Activated T-cell treated with anti-CD3 and anti-CD28 coated beads for 48 hours (primary cell): Measurements from ENCODE around the gene POSTN.

ENCODE experiments used
- DNase-seq: peaks from one replicate; pipeline ENCODE4 v3.0.0-alpha.2; 2020; ENCODE audit warnings: low read depth

POSTN gene

DNA sequence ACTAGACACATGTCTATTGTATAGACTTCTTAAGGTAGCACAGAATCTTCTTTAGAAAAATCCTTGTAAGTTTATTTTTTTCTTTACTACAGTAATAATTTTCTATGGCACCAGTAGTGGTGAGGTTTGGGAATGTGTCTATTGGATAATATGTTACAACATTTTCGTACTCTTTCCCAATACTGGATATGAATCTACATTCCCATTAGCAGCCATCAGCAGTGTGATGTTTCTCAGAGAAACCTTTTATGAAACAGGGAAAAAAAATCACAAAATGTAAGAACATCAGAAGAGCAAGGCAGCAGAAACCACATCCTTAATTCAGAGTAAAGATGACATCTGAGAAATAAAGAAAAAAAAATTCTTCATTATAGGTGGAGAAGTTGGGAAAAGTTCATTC, 83.3 kb downstream of the POSTN start:
- no peak for DNase-seq
